Measurements from ENCODE around the gene CREG2.
"Not testable (repeated sequence)": the region's sequence is repeated elsewhere in the genome, so short reads cannot be mapped to it uniquely, and the experiment has no call there.

Gene CREG2

GRCh38 chr2:101356521-101356920 is 30.8 kb downstream of the CREG2 start:
- H3K4me3 ChIP-seq (ENCODE audit: low read depth, low read length): no peak overlapping the region
- TF ChIP-seq, protein P1, sequence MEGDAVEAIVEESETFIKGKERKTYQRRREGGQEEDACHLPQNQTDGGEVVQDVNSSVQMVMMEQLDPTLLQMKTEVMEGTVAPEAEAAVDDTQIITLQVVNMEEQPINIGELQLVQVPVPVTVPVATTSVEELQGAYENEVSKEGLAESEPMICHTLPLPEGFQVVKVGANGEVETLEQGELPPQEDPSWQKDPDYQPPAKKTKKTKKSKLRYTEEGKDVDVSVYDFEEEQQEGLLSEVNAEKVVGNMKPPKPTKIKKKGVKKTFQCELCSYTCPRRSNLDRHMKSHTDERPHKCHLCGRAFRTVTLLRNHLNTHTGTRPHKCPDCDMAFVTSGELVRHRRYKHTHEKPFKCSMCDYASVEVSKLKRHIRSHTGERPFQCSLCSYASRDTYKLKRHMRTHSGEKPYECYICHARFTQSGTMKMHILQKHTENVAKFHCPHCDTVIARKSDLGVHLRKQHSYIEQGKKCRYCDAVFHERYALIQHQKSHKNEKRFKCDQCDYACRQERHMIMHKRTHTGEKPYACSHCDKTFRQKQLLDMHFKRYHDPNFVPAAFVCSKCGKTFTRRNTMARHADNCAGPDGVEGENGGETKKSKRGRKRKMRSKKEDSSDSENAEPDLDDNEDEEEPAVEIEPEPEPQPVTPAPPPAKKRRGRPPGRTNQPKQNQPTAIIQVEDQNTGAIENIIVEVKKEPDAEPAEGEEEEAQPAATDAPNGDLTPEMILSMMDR (IDR thresholded peaks at IDR 0.05; ENCODE audit: low read depth, low read length): no peak

DNA sequence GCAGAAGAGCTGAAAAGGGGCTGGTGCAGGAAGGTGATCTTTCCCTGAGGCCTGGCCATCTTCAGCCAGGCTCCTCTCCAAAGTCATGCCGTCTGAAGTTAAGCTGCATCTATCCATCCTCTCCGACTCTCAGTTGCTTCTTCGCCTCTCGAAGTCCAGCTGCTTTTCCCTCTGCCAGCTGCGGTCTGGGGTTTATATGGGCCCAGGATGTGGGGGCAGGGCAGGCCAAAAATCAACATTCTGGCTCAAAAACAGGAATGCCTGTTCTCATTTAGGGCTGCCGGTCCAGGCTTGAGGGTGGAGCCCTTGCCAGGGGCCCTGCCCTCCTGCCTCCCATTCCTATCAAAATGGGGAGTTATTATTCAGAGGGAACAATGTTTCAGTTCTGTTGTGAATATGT is 31.2 kb downstream of the CREG2 start:
- no peak overlapping the region for H3K4me3 ChIP-seq (ENCODE audit: low read depth, low read length)

DNA sequence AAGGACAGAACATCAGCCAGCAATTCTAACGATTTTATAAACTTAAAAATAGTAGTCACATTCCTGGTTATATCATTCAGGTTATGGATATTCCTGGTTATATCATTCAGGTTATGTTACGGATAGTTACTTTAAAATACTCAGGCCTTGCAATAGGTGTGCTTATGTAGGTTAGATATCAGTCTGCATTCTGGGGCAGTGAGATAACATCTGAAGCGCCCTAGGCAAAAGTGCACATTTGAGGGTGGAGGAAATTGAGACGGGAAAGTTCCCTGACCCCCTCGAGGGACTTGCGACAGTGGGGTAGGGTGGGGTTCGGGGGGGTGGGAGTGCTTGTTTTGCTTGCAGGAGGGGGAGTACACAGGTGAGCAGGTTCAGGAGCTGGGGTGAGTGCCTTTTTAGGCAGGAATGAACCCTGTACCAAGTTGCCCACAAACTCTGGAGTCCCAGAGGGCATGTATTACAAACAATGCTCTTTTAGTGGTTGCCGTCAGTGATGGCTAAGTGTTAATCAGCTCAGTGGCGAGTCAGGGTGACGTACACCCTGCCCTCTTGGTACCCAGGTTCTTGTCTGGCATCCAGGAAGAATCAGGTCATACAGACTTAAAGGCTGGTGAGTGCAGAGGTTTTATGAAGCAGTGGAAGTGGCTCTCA is 31.8 kb downstream of the CREG2 start:
- TF ChIP-seq, protein P1 (IDR thresholded peaks at IDR 0.05; ENCODE audit: low read depth, low read length): no peak

More for the DNA sequence above, 31.2 kb downstream of the CREG2 start:
- TF ChIP-seq, protein P1 (IDR thresholded peaks at IDR 0.05; ENCODE audit: low read depth, low read length): no peak

GRCh38 chr2:101354420-101355311 is 32.6 kb downstream of the CREG2 start:
- TF ChIP-seq, protein P1 (IDR thresholded peaks at IDR 0.05; ENCODE audit: low read depth, low read length): no peak
- no peak overlapping the region for H3K4me3 ChIP-seq (ENCODE audit: low read depth, low read length)

More for the DNA sequence above, 31.8 kb downstream of the CREG2 start:
- no peak overlapping the region for H3K4me3 ChIP-seq (ENCODE audit: low read depth, low read length)

- H3K4me3 ChIP-seq (ENCODE audit: low read depth, low read length): not testable (repeated sequence)
Observed at GRCh38 chr2:101352631-101353030, 34.7 kb downstream of the CREG2 start.

GRCh38 chr2:101351207-101351606 is 36.1 kb downstream of the CREG2 start:
- no peak overlapping the region for H3K4me3 ChIP-seq (ENCODE audit: low read depth, low read length)
- TF ChIP-seq, protein P1 (IDR thresholded peaks at IDR 0.05; ENCODE audit: low read depth, low read length): no peak

GRCh38 chr2:101349893-101350662 is 37.2 kb downstream of the CREG2 start:
- TF ChIP-seq, protein P1 (IDR thresholded peaks at IDR 0.05; ENCODE audit: low read depth, low read length): peak; percentile 37; the same call in 1 of the 2 replicates
- no peak overlapping the region for H3K4me3 ChIP-seq (ENCODE audit: low read depth, low read length)
